ENCODE results near the gene NDST3.
A peak's percentile ranks its signal among the peaks of the same experiment; 100 is the strongest.

NDST3 gene

GRCh38 chr4:118034053-118034785 lies at the start of gene NDST3:
Gene NDST3, plus strand, starts transcription at chr4:118034486. Its CDS starts 19,425 bp downstream, at chr4:118053911.
- peak; percentile 40 for DNase-seq

DNA sequence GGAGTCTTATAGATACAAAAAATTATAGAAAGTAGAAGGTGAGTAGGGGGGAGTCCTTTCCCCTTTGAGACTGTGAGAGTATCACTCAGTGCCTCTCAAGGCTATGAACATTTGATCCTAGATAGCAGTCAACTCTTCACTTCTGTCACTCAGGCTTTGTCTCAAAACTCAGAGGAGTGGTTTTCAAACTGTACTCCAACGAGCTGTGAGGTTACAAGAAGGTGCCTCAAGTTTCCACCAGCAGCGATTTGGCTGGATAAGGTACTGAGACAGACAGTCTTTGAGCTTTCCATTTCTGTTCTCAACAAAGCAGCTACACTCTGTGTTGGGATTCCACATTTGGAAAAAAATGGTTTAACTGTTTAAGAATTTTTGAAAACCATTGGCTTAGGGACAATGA lies 48.0 kb upstream of the NDST3 start:
- DNase-seq = no peak

DNA sequence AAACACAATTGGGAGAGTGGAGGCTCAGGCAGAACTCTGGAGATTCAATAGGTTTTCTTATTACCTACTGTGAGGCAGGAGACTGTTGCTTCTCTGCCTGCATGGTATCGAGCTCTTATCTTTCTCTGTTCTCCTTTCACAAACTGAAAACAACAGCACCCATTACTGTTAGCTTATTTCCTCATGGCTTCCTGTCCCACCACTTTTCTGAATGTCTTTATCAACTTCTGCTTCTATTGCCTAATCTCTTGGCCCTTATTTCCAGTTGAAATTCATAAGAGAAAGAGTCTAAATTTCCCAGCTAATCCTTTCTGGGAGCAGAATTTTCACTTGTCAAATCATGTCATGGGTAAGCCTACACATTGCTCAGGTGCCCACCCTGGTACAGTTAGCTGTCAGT lies 46.8 kb upstream of the NDST3 start:
- no peak for DNase-seq

GRCh38 chr4:117996891-117997290 lies 37.4 kb upstream of the NDST3 start:
- DNase-seq = no peak

DNA sequence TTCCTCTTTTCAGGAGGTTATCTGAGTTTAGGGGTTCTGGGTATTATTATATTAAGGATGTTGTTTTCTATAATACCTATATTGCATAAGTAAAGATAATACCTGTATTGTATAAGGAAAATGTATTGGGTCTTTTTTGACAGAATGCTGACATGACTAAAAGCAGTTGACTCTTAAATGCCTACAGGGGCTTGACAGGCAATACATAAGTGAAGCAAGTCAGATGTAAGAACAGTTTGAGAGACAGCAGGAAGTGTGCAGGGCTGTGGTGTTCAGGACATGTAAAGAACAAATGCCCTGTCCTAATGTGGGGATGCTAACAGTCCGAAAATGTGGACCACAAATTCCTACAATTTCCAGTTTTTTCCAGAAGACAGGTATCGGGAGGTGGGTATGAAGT lies 30.2 kb upstream of the NDST3 start:
- no peak for DNase-seq

- DNase-seq = no peak
Measured at GRCh38 chr4:118005883-118006282, 28.4 kb upstream of the NDST3 start.

- DNase-seq = no peak
Measured at GRCh38 chr4:118012142-118012541, 22.1 kb upstream of the NDST3 start.

- no peak for DNase-seq
Measured at GRCh38 chr4:118014831-118015230, 19.5 kb upstream of the NDST3 start.

- DNase-seq = no peak
Measured at GRCh38 chr4:118018381-118019145, 15.7 kb upstream of the NDST3 start.

- no peak for DNase-seq
Measured at GRCh38 chr4:118026806-118027205, 7.5 kb upstream of the NDST3 start.

GRCh38 chr4:118029224-118029623 lies 5.1 kb upstream of the NDST3 start:
- no peak for DNase-seq

DNA sequence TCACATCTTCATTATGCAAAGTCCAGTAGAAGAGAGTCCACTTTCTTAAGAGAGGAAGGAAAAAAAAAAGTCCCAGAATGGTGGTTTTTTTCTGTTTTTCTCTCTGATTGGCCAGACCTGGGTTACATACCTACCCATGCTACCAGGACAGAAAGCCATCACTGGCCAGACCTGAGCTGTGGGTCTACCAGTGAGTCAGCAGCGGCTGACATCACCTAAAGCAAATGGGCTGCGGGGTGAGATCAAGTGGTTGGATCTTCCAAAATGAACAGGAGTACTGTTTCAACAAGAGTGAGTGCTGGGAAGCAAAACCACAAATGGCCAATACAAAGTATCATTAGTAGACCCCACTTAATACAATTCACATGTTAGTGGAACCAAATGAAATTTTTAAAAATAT lies 1.6 kb upstream of the NDST3 start:
- no peak for DNase-seq

DNA sequence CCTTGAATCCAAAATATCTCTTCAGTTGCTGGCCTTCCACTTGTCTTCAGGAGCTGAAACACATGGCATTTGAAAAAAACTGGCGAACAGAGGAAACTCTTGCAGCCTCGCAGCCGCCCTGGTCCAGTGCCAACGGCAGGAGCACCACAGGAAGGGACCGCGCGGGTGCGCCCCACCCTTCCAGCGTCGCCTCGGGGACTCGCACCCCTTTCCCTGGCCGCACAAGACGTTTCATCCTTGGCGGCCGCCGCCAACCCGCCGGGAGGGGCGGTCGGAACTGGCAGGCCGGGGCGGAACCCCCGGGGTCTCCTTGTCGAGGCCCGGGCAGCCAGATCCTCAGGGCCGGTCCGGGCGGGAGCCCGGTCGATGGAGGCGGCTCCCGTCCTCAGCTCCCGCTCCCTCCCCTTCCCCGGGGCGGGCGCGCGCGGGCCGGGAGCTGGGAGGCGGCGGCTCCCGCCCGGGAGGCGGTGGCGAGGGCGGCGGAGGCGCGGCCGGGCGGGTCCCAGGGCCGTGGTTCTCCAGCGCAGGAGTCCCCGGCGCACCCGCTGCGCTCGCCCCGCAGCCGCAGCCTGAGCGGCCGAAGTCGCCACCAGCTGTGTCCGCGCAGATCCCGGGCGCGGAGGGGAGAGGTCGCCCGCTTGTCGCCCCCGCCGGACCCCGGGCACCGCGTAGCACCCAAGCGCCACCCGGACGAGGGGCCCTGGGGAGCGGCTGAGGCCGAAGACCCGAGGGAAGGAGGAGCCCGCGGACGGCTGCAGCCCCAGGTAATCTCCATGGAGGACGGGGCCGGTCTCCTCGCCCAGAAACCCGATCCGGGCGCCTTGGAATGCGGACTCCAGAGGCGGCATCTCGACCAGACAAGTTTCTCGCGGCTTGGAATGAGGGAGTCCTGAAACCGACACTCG lies 886 bp upstream of the NDST3 start:
- no peak for DNase-seq

DNA sequence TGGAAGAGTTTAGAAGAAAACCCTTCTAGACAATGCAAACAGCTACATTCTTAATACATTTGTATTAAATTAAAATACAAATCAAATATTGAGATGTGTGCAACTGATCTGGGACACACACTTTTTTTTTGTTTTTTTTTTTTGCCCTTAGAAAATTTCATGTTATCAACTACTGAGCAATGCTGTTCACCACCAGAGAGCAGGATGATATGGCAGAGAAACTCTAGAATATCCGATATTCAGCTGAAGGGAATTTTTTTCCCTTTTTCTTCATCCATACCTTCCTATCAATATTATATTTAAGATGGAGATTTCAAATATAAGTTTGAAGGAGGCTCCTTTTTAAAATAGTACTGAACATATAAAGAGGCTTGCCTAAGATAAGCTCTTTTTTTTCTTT lies 1.0 kb downstream of the NDST3 start:
- DNase-seq = no peak

GRCh38 chr4:118036336-118036735 lies 2.0 kb downstream of the NDST3 start:
- DNase-seq = no peak

DNA sequence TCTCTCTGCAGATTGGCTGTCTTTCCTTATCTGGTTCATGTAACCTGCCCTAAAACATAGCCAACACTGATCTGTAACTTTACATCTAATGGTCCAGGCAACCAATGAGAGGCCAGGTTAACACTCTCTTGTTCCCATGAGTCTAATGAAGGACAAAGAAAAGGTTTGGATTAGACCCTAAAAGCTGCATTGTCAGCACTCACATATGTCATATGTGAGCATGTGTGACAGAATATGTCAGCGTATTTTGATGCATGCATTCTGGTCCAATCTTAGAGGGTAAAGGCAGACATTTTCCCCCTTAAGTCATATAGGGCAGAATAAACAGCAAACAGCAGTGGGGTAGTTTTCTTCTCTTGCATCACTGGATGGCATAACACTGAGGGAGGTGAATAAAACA lies 3.7 kb downstream of the NDST3 start:
- DNase-seq = no peak

- no peak for DNase-seq
Measured at GRCh38 chr4:118046323-118046722, 12.0 kb downstream of the NDST3 start.

DNA sequence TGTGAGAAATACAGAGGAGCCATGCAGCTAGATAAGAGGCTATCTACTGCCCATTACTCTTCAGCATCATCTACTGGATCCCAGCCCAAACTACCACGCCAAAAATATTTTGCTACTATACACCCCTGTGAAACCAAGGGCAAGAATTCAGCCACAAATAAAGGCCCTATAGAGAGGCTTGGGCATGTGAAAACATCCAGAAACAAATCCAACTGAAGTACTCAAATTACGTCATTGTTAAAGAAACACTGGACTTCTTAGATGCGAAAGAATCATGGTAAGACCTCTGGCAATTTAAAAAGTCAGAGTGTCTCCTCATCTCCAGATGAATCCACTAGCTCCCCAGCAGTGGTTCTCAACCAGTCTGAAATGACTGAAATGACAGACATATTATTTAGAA lies 12.8 kb downstream of the NDST3 start:
- DNase-seq = no peak

DNA sequence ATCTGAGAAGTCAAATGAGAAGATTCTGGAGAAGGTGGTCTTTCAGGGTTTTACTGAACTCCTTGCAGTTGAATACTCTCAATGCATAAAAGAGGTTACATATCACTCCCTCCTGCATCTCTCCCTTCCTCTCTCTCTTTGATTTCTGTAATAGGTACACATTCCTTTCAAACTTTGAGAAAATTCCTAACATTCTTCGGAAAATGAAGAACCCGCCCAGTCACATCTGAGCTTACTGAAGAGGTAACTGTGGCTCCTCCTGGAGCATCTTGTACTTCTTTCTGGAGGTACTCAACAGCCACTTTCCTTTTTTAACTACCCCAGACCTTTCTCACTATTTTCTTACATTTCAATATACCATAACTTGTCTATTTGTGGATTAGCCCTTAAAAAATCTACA lies 24.7 kb downstream of the NDST3 start:
- no peak for DNase-seq

GRCh38 chr4:118059397-118059796 lies 25.1 kb downstream of the NDST3 start:
- DNase-seq = no peak

DNA sequence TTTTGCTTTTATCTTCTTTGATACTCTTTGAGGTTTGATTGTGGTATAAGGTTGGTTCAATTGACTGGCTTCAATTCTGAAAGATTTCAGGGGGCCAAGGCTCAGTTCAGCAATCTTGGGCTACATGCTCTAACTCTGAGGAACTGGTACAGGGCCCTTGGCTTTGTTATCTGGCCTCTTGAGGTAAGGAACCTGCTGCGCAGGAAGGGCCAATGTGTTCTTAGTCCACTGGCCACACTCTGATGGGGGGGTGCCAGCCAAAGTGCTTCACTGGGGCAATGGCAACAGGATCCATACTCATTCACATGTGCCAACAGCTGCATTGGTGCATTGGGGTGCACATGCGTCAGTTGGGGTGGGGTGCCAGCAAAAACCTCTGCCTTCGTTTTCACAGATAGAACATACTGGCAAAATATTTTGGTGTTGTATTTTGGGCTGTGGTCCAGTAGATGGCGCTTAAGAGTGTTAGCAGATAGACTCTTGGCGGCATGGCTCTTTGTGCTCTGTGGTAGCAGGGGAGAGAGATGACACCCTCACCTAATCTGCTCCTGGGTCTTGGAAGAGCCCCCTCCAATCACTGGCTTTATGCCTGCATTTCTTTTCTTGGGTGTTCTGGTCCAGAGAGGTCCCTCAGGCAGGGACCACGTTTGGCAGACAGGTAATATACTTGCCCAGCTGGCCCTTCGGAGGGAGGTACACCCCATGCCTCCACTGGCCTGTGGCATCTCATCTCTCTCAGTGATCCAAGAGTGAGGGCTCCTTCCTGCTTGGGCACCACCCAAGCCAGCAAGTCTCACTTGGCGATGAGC lies 42.9 kb downstream of the NDST3 start:
- no peak for DNase-seq

GRCh38 chr4:118077767-118078105 lies 43.5 kb downstream of the NDST3 start:
- DNase-seq = no peak

DNA sequence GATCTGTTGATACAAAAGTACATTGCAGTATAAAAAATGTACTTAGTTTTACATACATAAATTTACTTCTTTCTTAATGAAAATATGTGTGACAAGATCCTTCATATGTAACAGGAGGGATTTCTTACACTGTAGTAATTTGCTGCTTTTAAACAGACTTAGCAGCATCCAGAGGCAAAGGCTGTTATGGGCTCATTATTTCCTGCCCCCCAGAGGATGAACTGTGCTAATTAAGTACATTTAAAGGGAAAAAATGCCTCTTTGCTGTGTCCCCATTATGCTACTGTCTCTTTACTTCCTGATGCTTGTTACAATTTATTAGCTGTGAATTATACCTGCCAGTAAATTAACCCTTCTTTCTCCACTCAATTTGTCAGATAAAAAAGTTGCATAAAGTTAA lies 47.1 kb downstream of the NDST3 start:
- no peak for DNase-seq
